H1 (cell line): ENCODE results near the gene SEC14L3. TPM values are rescaled to one million over a fixed set of nuclear protein-coding genes. Genes with fewer than 3 reads are reported as not detected.

Source experiments
- CTCF ChIA-PET: fragments of 300-600 bp; sonication (Branson Sonifier 250); formaldehyde crosslinking; loops from one replicate; lab custom pipeline; 2021; ENCODE audit not compliant: partially characterized antibody; lab: Charles Lee
- POLR2A ChIA-PET: fragments of 300-600 bp; sonication (Branson Sonifier 250); formaldehyde crosslinking; loops from one replicate; lab custom pipeline; 2021; ENCODE audit warnings: inconsistent platforms; ENCODE audit not compliant: partially characterized antibody; lab: Charles Lee
- DNase-seq, 2 experiments: peaks; one replicate each; pipeline versions ENCODE4 v3.0.0 to v3.0.0-alpha.2; 2010 to 2022; ENCODE audit warnings: low spot score in 2 of 2, low read depth in 1 of 2, mixed read lengths in 1 of 2
- FAIRE-seq: peaks from 2 replicates; lab custom pipeline; 2011; peaks lifted over from hg19 to GRCh38; lab: Jason Lieb, UNC
- H2AFZ ChIP-seq: 2 replicates; pipeline ENCODE4 v1.8.1; 2012; ENCODE audit warnings: low read length, inconsistent platforms
- H2AK5ac ChIP-seq: 2 replicates; pipeline ENCODE4 v1.6.1; 2013; ENCODE audit warnings: low read depth, low read length
- H2BK120ac ChIP-seq: replicated peaks from 2 replicates; pipeline ENCODE3; 2013; ENCODE audit warnings: low read depth, low read length, inconsistent platforms
- H2BK12ac ChIP-seq: 2 replicates; pipeline ENCODE4 v1.6.1; 2013; ENCODE audit warnings: low read depth, low read length
- H2BK15ac ChIP-seq: 2 replicates; pipeline ENCODE4 v1.6.1; 2013; ENCODE audit warnings: low read length
- H2BK20ac ChIP-seq: 2 replicates; pipeline ENCODE4 v1.6.1; 2013; ENCODE audit warnings: low read length
- H2BK5ac ChIP-seq: 2 replicates; pipeline ENCODE4 v1.6.1; 2013; ENCODE audit warnings: low read depth, low read length
- H3K14ac ChIP-seq: 2 replicates; pipeline ENCODE4 v1.6.1; 2013; ENCODE audit warnings: inconsistent platforms; ENCODE audit not compliant: insufficient read length
- H3K18ac ChIP-seq: 2 replicates; pipeline ENCODE4 v1.6.1; 2013; ENCODE audit warnings: low read length; ENCODE audit errors: extremely low read depth
- H3K23ac ChIP-seq: 2 replicates; pipeline ENCODE4 v1.6.1; 2013; ENCODE audit warnings: inconsistent platforms; ENCODE audit not compliant: insufficient read length
- H3K23me2 ChIP-seq: 2 replicates; pipeline ENCODE4 v1.6.1; 2013; ENCODE audit warnings: low read depth, low read length
- H3K27ac ChIP-seq: 2 replicates; pipeline ENCODE4 v1.6.1; 2011; ENCODE audit warnings: low read depth, low read length, inconsistent platforms
- H3K27me3 ChIP-seq, 4 experiments: replicated peaks in 1 of 4; 1 replicate in 1 of 4; 2 replicates in 3 of 4; pipeline versions ENCODE4 v1.6.1 to v1.8.1; 2011 to 2013; ENCODE audit warnings: low read length in 3 of 4, mild to moderate bottlenecking in 3 of 4, inconsistent platforms in 2 of 4, mixed read lengths in 2 of 4, moderate library complexity in 1 of 4; ENCODE audit not compliant: control insufficient read depth in 3 of 4, insufficient read depth in 3 of 4; ENCODE audit errors: extremely low read depth in 1 of 4
- H3K36me3 ChIP-seq, 4 experiments: 2 replicates each; pipeline versions ENCODE4 v1.6.1 to v1.8.1; 2011 to 2013; ENCODE audit warnings: mild to moderate bottlenecking in 4 of 4, low read length in 3 of 4, moderate library complexity in 2 of 4, control low read depth in 1 of 4, inconsistent platforms in 1 of 4; ENCODE audit not compliant: insufficient read depth in 4 of 4, control insufficient read depth in 2 of 4
- H3K4ac ChIP-seq: replicated peaks from 2 replicates; pipeline ENCODE3; 2013; ENCODE audit warnings: low read length, low read depth, mixed read lengths, inconsistent platforms; ENCODE audit not compliant: insufficient read length
- H3K4me1 ChIP-seq, 4 experiments: replicated peaks in 1 of 4; 1 replicate in 1 of 4; 2 replicates in 3 of 4; pipeline versions ENCODE4 v1.6.1 to v1.8.1; 2011 to 2013; ENCODE audit warnings: low read length in 3 of 4, inconsistent platforms in 2 of 4, mixed read lengths in 1 of 4; ENCODE audit not compliant: insufficient read depth in 4 of 4, control insufficient read depth in 3 of 4
- H3K4me2 ChIP-seq, 2 experiments: 2 replicates each; pipeline versions ENCODE4 v1.6.1 to v1.8.1; 2011 to 2013; ENCODE audit warnings: low read depth in 2 of 2, low read length in 2 of 2, control low read depth in 1 of 2, inconsistent platforms in 1 of 2, mild to moderate bottlenecking in 1 of 2; ENCODE audit not compliant: insufficient read depth in 1 of 2
- H3K4me3 ChIP-seq, 4 experiments: fragments of 200-600, 300-600 bp in 1 of 4; sonication (generic), shearing (Covaris generic), sonication (Bioruptor Twin) in 1 of 4; 2 replicates each; pipeline versions ENCODE4 v1.5.1 to v1.8.1; 2011 to 2016; ENCODE audit warnings: low read length in 4 of 4, low read depth in 3 of 4, control low read depth in 2 of 4, inconsistent platforms in 2 of 4, mild to moderate bottlenecking in 2 of 4, mixed read lengths in 1 of 4, moderate library complexity in 1 of 4; ENCODE audit not compliant: insufficient read depth in 2 of 4; ENCODE audit errors: extremely low read depth in 1 of 4
- H3K56ac ChIP-seq: replicated peaks from 2 replicates; pipeline ENCODE3; 2013; ENCODE audit warnings: low read depth, mild to moderate bottlenecking, mixed read lengths, low read length, inconsistent platforms; ENCODE audit not compliant: insufficient read length
- H3K79me1 ChIP-seq: 2 replicates; pipeline ENCODE4 v1.6.1; 2013; ENCODE audit warnings: low read depth, low read length, control low read depth
- H3K79me2 ChIP-seq, 2 experiments: 2 replicates each; pipeline versions ENCODE4 v1.6.1 to v1.8.1; 2012 to 2013; ENCODE audit warnings: low read length in 2 of 2, mild to moderate bottlenecking in 2 of 2, inconsistent platforms in 1 of 2; ENCODE audit not compliant: insufficient read depth in 2 of 2, control insufficient read depth in 1 of 2
- H3K9ac ChIP-seq, 4 experiments: replicated peaks in 1 of 4; 1 replicate in 1 of 4; 2 replicates in 3 of 4; pipeline versions ENCODE4 v1.6.1 to v1.8.1; 2011 to 2013; ENCODE audit warnings: low read depth in 3 of 4, low read length in 3 of 4, control low read depth in 2 of 4, mild to moderate bottlenecking in 2 of 4, moderate library complexity in 2 of 4, inconsistent platforms in 1 of 4; ENCODE audit errors: extremely low read depth in 1 of 4
- H3K9me3 ChIP-seq, 2 experiments: 2 replicates each; pipeline versions ENCODE4 v1.6.1 to v1.8.1; 2012 to 2013; ENCODE audit warnings: mild to moderate bottlenecking in 2 of 2, moderate library complexity in 2 of 2, control low read depth in 1 of 2, inconsistent platforms in 1 of 2, low read depth in 1 of 2, low read length in 1 of 2, mixed read lengths in 1 of 2; ENCODE audit not compliant: insufficient read depth in 2 of 2
- H4K20me1 ChIP-seq, 2 experiments: replicated peaks in 1 of 2; 2 replicates each; pipeline versions ENCODE3 to v1.8.1; 2011 to 2013; ENCODE audit warnings: inconsistent platforms in 2 of 2, low read length in 2 of 2, mild to moderate bottlenecking in 1 of 2; ENCODE audit not compliant: insufficient read depth in 2 of 2, control insufficient read depth in 1 of 2
- H4K5ac ChIP-seq: 2 replicates; pipeline ENCODE4 v1.6.1; 2013; ENCODE audit warnings: low read length, low read depth, mixed read lengths, inconsistent platforms; ENCODE audit not compliant: insufficient read length
- H4K8ac ChIP-seq: 2 replicates; pipeline ENCODE4 v1.8.0; 2013; ENCODE audit warnings: mild to moderate bottlenecking, moderate library complexity, low read length, inconsistent platforms; ENCODE audit not compliant: insufficient read depth; ENCODE audit errors: extremely low read depth
- H4K91ac ChIP-seq: replicated peaks from 2 replicates; pipeline ENCODE3; 2013; ENCODE audit warnings: low read length, mixed read lengths, inconsistent platforms; ENCODE audit not compliant: insufficient read length
- HDAC6 ChIP-seq: IDR thresholded peaks from one replicate; pipeline ENCODE4 v1.7.1; 2012; ENCODE audit warnings: low read depth, mild to moderate bottlenecking, inconsistent platforms, low read length, moderate library complexity
- KDM1A ChIP-seq: fragments of 200-600, 300-600 bp; sonication (generic); IDR thresholded peaks from 2 replicates; pipeline ENCODE4 v1.7.1; 2016; ENCODE audit warnings: mild to moderate bottlenecking, low read length, borderline replicate concordance
- WGBS, 2 experiments: shearing (Covaris generic) in 1 of 2; methylation state at CpG; one replicate each; pipeline versions ENCODE4 v1.1.6 to v1.1.7; 2013 to 2015; ENCODE audit warnings: low lambda C conversion rate in 2 of 2, mixed read lengths in 2 of 2, inconsistent platforms in 1 of 2, low coverage in 1 of 2, missing lambda C conversion rate in 1 of 2; ENCODE audit not compliant: insufficient replicate concordance in 2 of 2, insufficient coverage in 1 of 2, insufficient read length in 1 of 2; ENCODE audit errors: extremely low coverage in 1 of 2, missing lambda C conversion rate in 1 of 2; 5-methylcytosine and 5-hydroxymethylcytosine counted together
- polyA plus RNA-seq, 7 experiments: library from polyadenylated mRNA; depleted of rRNA in 3 of 7; stranded (reverse) in 5 of 7; unstranded in 2 of 7; fragments of >200 nt in 5 of 7; fragments of 200-250 nt in 2 of 7; gene quantifications; 1 replicate in 5 of 7; 2 replicates in 1 of 7; 4 replicates in 1 of 7; pipeline versions ENCODE4 v1.2.1 to v1.2.3, GENCODE V29; 2011 to 2013; ENCODE audit warnings: missing spikeins in 2 of 7, mixed read lengths in 2 of 7
- total RNA-seq: library from RNA; stranded (reverse); fragmentation: NEBNext Ultra II Directional; extraction: Animal tissue kit (Norgen Biotek cat#: 25700); gene quantifications from 2 replicates; pipeline ENCODE4 v1.2.1, GENCODE V29; 2021

Gene SEC14L3
- total and polyA plus RNA-seq, 2 of the 8 experiments (the other 6 are each of a cell fraction or from before 2014, with no cell fraction given), result not detected

GRCh38 chr22:30486118-30486517 lies 14.3 kb upstream of the SEC14L3 start:
- H3K9me3 ChIP-seq, result no peaks in the 10 kb centered on the region
- H4K5ac ChIP-seq, result no peak overlapping the region
- no peak overlapping the region for H4K8ac ChIP-seq
- POLR2A ChIA-PET, result interaction anchor here (0.8 to 1.2 kb wide), 5 partner anchors 10 to 96 kb away, joined by 3 to 5 read pairs (median 4); no protein-coding TSS in a partner anchor
- 0 out of 2 replicates have a peak, but pooled peaks have one; percentile 6 for TF ChIP-seq KDM1A
- no peak for TF ChIP-seq HDAC6
- H2BK5ac ChIP-seq, result no peak overlapping the region
- no peak overlapping the region for H2BK120ac ChIP-seq
- no peak overlapping the region for H3K4ac ChIP-seq
- H3K4me3 ChIP-seq, result no peak overlapping the region
- no peak overlapping the region for H3K18ac ChIP-seq
- no peak overlapping the region for H3K9ac ChIP-seq
- no peak overlapping the region for H3K56ac ChIP-seq
- H3K27me3 ChIP-seq, result no peaks in the 10 kb centered on the region
- no peaks in the 10 kb centered on the region for H3K79me1 ChIP-seq
- no peaks in the 10 kb centered on the region for H4K20me1 ChIP-seq
- no peaks in the 10 kb centered on the region; a peak in 1 of 7 replicates for H3K4me1 ChIP-seq
- no peak overlapping the region for H2AFZ ChIP-seq
- CTCF ChIA-PET, result interaction anchor here (0.7 to 4.8 kb wide), 33 partner anchors 9 to 198 kb away, joined by 3 to 69 read pairs (median 5); partner anchors contain the start of genes MTFP1, SEC14L2 and SEC14L3
- no peak overlapping the region for H2BK15ac ChIP-seq
- no peak overlapping the region for H3K27ac ChIP-seq
- DNase-seq (no peak), FAIRE-seq (no peak)
- no peak overlapping the region for H3K14ac ChIP-seq
- H3K23ac ChIP-seq, result no peak overlapping the region
- H3K4me2 ChIP-seq, result no peak overlapping the region
- 78% methylated on average over 5 of the region's 5 CpGs; no CpG with 5 or more reads in 1 of the 2 experiments for WGBS, 2 experiments
- H3K23me2 ChIP-seq, result no peaks in the 10 kb centered on the region
- no peaks in the 10 kb centered on the region for H3K36me3 ChIP-seq
- H3K79me2 ChIP-seq, result no peaks in the 10 kb centered on the region
- no peak overlapping the region for H2BK20ac ChIP-seq
- no peak overlapping the region for H2BK12ac ChIP-seq
- no peak overlapping the region for H2AK5ac ChIP-seq
- H4K91ac ChIP-seq, result no peak overlapping the region
